GM12892 (cell line): ENCODE results near the gene TMEM52B.
"Not testable (repeated sequence)": the region's sequence is repeated elsewhere in the genome, so short reads cannot be mapped to it uniquely, and the experiment has no call there.

Experiments
- DNase-seq: peaks from one replicate; pipeline ENCODE4 v3.0.0; 2011; ENCODE audit not compliant: insufficient read length
- FAIRE-seq: peaks from 2 replicates; lab custom pipeline; 2011; peaks lifted over from hg19 to GRCh38; lab: Jason Lieb, UNC
- POLR2A ChIP-seq: IDR thresholded peaks from 2 replicates; pipeline ENCODE4 v1.6.1; 2011; ENCODE audit warnings: low read depth, low read length, control low read depth
- POLR2AphosphoS5 ChIP-seq: IDR thresholded peaks from 2 replicates; pipeline ENCODE4 v1.6.1; 2011; ENCODE audit warnings: low read depth, low read length, control low read depth
- TAF1 ChIP-seq: IDR thresholded peaks from 2 replicates; pipeline ENCODE4 v1.6.1; 2011; ENCODE audit warnings: low read depth, mild to moderate bottlenecking, control low read depth, low read length, borderline replicate concordance

TMEM52B gene

DNA sequence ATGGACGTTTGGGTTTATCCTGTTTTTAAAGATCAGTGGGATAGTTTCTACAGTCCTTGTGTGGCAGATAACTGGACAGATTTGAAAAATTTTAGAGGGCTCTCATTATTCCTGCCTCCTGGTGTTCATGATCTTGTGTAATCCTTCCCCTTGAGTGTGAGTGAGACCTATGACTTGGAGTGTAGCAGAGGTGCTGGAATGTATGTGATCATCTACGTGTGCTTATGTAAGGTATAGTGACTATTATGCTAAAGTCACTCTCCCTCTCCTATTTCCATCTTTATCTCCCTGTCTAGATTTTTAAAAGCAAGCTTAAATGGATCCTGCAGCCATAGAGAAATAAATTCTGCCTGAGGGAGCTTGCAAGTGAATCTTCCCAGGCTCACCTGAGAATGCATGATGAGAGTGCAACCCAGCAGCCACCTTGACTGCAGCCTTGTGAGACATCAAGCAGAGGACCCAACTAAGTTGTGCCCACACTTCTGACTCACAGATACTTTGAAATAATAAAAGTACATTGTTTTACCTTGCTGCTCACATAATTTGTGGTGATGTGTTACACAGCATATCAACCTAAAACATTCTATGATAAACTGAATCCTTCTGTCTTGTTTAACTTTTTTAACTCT lies 3.7 kb upstream of the TMEM52B start:
- no peak for DNase-seq
- no peak for FAIRE-seq
- no peak for TF ChIP-seq POLR2AphosphoS5
- TF ChIP-seq POLR2A: no peak
- no peak for TF ChIP-seq TAF1

DNA sequence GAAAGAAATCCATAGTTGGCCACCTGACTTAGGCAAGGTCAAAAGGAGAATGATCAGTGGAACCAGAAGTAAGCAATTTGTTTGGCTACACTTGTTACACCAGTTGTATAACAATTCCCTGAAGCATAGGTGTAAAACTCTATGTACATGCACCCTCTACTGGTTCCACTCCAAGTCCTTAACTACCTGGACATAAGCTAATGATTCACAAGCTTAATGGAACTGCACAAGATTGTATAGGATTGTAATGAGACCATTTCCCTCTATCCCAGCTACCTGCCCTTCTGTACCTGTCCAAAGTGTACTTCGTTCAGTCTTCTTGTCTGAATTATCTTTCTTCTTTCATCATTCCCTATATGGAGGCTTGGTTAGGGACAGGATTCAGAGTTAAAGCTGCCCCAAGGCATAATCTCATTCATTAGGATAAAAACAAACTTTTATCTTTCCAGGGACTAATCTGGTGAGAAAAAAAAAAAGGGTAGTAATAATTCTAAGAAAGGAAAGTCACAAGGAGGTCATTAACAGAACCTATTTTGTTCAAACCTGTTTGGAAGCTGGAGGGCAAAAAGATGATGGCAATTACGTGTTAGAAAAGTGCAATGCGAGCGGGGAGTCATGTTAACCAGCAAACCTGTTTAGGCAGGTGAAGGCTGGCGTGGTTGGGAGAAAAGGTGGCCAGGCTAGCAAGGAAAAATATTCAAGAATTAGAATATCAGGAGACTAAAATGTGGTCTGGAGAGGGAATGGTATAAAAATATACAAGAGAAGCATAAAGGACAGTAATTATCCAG lies 2.8 kb upstream of the TMEM52B start:
- no peak for DNase-seq
- TF ChIP-seq POLR2AphosphoS5: no peak
- no peak for TF ChIP-seq POLR2A
- peak; percentile 9 for FAIRE-seq

- no peak for TF ChIP-seq POLR2AphosphoS5
- TF ChIP-seq TAF1: no peak
- TF ChIP-seq POLR2A: no peak
- FAIRE-seq (no peak), DNase-seq (no peak)
Observed at GRCh38 chr12:10179776-10180181, 947 bp downstream of the TMEM52B start.

DNA sequence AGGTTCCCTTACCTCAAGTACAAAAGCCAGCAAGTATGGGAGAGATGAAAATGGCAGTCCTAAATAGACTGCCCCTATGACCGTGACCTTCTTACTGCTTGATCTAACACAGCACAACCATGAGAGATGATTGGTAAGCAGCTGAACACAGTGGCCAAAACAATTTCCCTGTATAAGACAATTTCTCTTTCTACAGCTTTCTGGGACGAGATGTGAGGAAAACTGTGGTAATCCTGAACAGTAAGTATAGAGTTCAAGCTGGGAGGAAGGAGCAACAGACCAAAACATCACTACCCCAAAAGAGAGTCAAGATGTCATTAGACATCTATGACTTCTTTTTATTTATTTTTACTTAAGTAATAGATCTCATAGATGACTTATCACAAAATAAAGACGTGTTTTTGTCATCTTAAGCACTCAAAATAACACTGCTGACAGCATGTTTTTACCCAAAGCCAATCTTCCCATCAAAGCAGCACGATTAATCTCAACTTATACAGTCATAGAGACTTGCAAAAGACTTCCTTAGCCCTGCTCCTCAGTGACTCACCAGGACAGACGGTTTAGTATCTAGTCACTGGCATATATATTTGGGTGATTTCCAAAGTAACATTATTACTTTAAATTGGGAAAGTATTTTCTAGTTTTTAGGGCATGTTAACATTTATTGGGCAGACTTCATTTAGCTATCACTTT lies 3.7 kb downstream of the TMEM52B start:
- TF ChIP-seq POLR2AphosphoS5 (no peak), TAF1 (no peak), POLR2A (no peak)
- no peak for DNase-seq
- peak; percentile 54 for FAIRE-seq

DNA sequence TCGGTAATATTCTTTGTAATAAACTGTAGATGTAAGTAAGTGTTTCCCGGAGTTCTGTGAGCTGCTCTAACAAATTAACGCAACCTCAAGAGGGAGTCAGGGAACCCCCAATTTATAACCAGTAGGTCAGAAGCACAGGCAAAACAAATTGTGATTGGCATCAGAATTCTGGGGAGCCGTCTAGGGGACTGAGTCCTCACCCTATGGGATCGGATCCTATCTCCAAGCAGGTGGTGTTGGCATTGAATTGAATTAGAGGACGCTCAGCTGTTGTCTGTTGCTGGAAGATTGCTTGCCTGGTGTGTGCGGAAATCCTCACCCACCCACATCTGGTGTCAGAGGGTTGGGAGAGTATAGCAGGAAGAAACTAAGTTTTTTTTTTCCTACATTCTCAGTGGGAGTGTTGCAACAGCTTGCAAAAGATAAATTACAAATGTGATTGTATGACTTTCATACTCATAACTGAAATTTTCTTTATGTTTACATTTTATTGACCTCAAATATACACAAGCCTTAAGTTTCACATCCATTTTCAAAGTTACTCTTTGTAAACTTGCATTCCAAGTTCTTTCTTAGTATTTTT lies 5.5 kb downstream of the TMEM52B start:
- DNase-seq (no peak), FAIRE-seq (no peak)
- TF ChIP-seq POLR2A (no peak), TAF1 (no peak), POLR2AphosphoS5 (no peak)

- FAIRE-seq: peak; percentile 67
- DNase-seq: no peak
- TF ChIP-seq POLR2A (no peak), TAF1 (no peak), POLR2AphosphoS5 (no peak)
Observed at GRCh38 chr12:10186299-10186698, 7.5 kb downstream of the TMEM52B start.

DNA sequence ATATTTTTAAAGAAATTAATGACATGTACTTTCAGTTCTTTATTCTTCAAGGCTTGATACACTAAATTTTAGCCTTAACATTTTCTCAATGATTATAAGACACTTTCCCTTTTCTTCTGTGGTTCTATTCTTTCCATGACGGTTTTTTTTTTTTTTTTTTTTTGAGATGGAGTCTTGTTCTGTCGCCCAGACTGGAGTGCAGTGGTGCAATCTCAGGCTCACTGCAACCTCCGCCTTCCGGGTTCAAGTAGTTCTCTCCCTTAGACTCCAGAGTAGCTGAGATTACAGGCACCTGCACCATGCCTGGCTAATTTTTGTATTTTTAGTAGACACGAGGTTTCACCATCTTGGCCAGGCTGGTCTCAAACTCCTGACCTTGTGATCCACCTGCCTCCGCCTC lies 8.1 kb downstream of the TMEM52B start:
- not testable (repeated sequence) for DNase-seq, FAIRE-seq

GRCh38 chr12:10189653-10190052 lies 10.8 kb downstream of the TMEM52B start:
- FAIRE-seq (no peak), DNase-seq (no peak)
- TF ChIP-seq TAF1 (no peak), POLR2A (no peak), POLR2AphosphoS5 (no peak)

GRCh38 chr12:10190558-10191388 lies 11.9 kb downstream of the TMEM52B start:
- FAIRE-seq: peak; percentile 87
- TF ChIP-seq POLR2A (no peak), POLR2AphosphoS5 (no peak), TAF1 (no peak)
- peak; percentile 50 for DNase-seq

GRCh38 chr12:10191865-10192264 lies 13.0 kb downstream of the TMEM52B start:
- FAIRE-seq: peak; percentile 9
- TF ChIP-seq TAF1 (no peak), POLR2A (no peak), POLR2AphosphoS5 (no peak)
- no peak for DNase-seq

GRCh38 chr12:10194160-10194670 lies 15.4 kb downstream of the TMEM52B start:
- FAIRE-seq (no peak), DNase-seq (no peak)
- TF ChIP-seq TAF1 (no peak), POLR2A (no peak)

- peak; percentile 40 for FAIRE-seq
- no peak for TF ChIP-seq TAF1
- TF ChIP-seq POLR2A: no peak
- TF ChIP-seq POLR2AphosphoS5: no peak
- DNase-seq: peak; percentile 22
Observed at GRCh38 chr12:10196210-10196609, 17.4 kb downstream of the TMEM52B start.
